RWPE1 (cell line): Measurements from ENCODE around the gene TSPAN18.

Experiments used
- CTCF ChIA-PET: fragments of 350-600 bp; sonication (Branson Sonifier 250); formaldehyde crosslinking; extraction: SDS; loops from one replicate; lab custom pipeline; 2021; lab: Yijun Ruan, JAX
- POLR2A ChIA-PET: fragments of 400-600 bp; formaldehyde crosslinking; extraction: SDS; loops from one replicate; lab custom pipeline; 2020; ENCODE audit warnings: antibody characterized with exemption; ENCODE audit not compliant: low non-redundant PET; lab: Yijun Ruan, JAX
- DNase-seq: peaks from one replicate; pipeline ENCODE4 v3.0.0; 2012; ENCODE audit warnings: low spot score
- H3K27ac ChIP-seq: fragments of 450-650 bp; 2 replicates; pipeline ENCODE4 v1.5.1; 2017
- TF ChIP-seq, protein P1 (sequence below): fragments of 450-650 bp; conservative IDR thresholded peaks from 2 replicates; pipeline ENCODE4 v1.5.1; 2017; ENCODE audit warnings: low read depth, mild to moderate bottlenecking

TSPAN18 gene

DNA sequence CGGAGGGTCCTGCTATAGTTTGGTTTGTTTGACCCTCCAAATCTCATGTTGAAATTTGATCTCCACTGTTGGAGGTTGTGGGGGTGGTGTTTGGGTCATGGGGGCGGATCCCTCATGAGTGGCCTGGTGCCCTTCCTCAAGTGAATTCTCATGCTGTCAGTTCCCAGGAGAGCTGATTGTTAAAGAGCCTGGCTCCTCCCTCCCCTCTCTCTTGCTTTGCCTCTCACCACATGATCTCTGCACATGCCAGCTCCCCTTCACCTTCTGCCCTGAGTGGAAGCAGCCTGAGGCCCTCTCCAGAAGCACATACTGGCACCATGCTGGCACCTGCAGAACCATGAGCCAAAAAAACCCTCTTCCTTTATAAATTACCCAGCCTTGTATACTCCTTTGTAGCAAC is 7.1 kb downstream of the TSPAN18 start:
- no peak for DNase-seq
- POLR2A ChIA-PET = no interaction called here
- TF ChIP-seq, protein P1, sequence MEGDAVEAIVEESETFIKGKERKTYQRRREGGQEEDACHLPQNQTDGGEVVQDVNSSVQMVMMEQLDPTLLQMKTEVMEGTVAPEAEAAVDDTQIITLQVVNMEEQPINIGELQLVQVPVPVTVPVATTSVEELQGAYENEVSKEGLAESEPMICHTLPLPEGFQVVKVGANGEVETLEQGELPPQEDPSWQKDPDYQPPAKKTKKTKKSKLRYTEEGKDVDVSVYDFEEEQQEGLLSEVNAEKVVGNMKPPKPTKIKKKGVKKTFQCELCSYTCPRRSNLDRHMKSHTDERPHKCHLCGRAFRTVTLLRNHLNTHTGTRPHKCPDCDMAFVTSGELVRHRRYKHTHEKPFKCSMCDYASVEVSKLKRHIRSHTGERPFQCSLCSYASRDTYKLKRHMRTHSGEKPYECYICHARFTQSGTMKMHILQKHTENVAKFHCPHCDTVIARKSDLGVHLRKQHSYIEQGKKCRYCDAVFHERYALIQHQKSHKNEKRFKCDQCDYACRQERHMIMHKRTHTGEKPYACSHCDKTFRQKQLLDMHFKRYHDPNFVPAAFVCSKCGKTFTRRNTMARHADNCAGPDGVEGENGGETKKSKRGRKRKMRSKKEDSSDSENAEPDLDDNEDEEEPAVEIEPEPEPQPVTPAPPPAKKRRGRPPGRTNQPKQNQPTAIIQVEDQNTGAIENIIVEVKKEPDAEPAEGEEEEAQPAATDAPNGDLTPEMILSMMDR = no peak
- no peak overlapping the region for H3K27ac ChIP-seq
- CTCF ChIA-PET = no interaction called here

DNA sequence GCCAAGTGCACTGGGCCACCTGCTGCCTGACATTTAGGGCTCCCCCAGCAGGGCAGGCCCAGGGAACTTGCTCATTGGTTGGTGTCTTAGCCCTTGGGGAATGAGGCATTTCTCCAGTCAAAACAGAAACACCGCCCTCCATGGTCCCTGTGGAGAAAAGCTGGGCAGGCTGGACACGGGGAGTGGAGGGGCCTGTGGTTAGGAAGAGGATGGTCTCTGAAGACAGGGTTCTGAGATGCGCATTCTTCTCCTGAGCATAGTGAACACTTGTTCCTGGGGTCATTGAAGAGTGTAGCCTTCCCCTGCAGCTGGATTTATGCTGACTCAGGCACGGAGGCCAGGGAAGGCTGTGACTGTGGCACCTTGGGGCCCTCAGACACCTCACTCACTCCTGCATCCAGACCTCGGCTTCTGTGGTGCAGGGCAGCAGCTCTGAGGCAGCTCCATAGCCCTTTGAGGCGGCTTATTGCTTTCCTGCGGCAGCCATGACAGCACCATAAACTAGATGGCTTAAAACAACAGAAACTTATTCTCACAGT is 8.2 kb downstream of the TSPAN18 start:
- POLR2A ChIA-PET = no interaction called here
- DNase-seq = no peak

DNA sequence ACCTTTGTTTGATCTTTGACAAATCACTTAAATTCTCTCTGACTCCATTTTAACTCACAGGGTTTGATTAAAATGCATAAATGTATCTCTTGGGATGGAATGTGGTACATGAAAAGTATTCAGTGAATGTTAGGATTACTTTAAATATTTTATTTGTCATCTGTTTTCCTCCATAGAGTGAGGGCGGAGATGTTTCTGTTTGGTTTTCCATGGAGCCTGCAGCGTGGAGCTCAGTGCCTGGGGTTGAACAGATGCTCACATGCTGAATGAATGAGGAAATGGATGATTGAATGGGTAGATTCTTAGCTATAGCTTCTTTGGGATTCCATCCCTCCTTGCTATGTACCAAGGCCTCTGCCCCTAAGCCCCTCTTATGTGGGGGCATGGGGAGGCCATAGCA is 10.0 kb downstream of the TSPAN18 start:
- H3K27ac ChIP-seq = no peak overlapping the region
- TF ChIP-seq, protein P1 = no peak
- POLR2A ChIA-PET = no interaction called here
- no peak for DNase-seq
- CTCF ChIA-PET = interaction anchor here (0.9 kb wide), 1 partner anchor 10 kb away, joined by 3 read pairs; no protein-coding TSS in a partner anchor

More for the DNA sequence above, 8.2 kb downstream of the TSPAN18 start:
- TF ChIP-seq, protein P1 = no peak
- CTCF ChIA-PET = interaction anchor here (0.6 kb wide), 1 partner anchor 10 kb away, joined by 3 read pairs; no protein-coding TSS in a partner anchor
- H3K27ac ChIP-seq = no peak overlapping the region

DNA sequence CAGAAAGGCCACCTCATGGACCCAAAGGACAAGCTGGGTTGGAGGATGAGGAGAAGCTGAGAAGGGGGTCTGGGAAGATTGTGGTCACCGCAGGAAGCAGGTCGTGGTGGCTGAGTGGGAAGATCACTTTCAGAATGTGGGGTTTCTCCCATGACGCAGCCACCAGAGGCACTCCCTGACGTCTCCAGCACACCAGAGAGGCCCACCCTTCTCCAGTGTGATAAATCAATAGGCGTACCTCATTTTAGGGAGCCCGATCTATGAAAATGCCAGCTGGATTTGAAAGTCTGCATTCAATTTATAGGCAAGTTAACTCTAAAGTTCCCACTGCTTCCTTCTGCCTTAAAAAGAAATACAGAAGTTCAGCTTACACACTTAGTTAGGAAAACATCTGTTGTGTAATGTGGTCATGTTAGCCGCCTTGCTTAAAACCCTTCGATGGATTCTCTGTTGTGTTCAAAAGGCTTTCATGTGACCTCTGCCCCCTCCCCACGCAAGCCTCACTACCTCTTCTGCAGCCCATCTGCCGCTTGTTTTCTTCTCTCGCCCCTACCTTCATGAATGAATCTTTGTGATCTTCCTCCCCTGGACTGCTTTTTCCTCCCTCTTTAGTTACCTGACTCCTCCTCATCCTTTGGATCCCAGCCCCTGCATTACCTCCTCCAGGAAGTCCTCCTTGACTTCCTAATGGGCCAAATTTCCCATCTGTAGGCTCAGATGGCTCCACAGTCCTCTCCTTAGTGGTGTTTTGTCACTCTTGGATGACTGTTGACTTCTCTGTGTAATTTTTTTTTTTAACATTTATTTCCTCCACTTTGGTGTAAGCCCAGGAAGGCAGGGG is 10.7 kb downstream of the TSPAN18 start:
- TF ChIP-seq, protein P1 = no peak
- POLR2A ChIA-PET = no interaction called here
- CTCF ChIA-PET = interaction anchor here (0.9 kb wide), 1 partner anchor 9 kb away, joined by 3 read pairs; no protein-coding TSS in a partner anchor
- no peak for DNase-seq
- no peak overlapping the region for H3K27ac ChIP-seq

DNA sequence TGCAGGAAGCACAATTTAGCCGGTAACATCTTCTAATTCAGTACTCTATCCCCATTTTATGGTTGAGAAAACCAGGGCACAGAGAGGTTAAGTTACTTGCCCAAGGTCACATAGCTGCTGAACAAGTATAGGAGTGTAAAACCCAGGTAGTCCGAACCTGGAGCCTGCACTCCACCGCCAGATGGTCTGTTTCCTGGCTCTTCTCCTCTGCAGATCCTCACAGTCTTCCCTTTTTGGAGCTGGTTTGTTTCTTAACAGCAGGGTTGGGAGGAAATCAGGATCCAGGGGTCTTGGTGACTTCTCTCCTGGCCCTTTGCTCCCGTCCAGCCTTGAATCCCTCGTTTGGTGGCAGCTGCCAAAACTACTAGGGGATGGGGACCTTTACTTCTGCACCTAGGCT is 12.0 kb downstream of the TSPAN18 start:
- no peak for DNase-seq
- ChIA-PET POLR2A (no interaction called here), CTCF (no interaction called here)
- H3K27ac ChIP-seq = no peak overlapping the region
- TF ChIP-seq, protein P1 = no peak

DNA sequence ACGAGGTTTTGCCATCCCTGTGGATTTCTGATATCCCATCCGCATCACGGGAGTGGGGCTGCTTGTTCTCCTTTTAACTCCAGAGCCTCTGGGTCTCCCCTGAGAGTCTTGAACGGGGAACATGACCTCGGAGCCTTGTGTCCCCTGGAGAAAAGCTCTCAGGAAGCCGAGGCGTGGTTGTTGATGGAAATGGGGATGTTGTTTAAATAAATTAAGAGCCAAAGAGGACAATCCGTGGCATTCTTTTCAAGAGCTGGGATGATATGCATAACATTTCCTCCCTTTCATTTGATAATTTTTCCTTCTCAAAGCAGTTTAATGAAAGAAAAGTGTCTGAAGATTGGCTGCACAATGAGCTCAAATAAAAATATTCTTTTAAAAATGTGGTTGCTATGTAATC is 14.2 kb downstream of the TSPAN18 start:
- CTCF ChIA-PET = interaction anchor here (0.6 kb wide), 1 partner anchor 19 kb away, joined by 4 read pairs; no protein-coding TSS in a partner anchor
- H3K27ac ChIP-seq = no peak overlapping the region
- POLR2A ChIA-PET = no interaction called here
- DNase-seq = no peak
- TF ChIP-seq, protein P1 = no peak
